ENCODE data around the gene DUOX1.
A peak's percentile ranks its signal among the peaks of the same experiment; 100 is the strongest.

The DUOX1 gene

GRCh38 chr15:45168751-45169551 is 39.2 kb downstream of the DUOX1 start:
- DNase-seq (ENCODE audit: low read depth in 2 of 2): no peak

DNA sequence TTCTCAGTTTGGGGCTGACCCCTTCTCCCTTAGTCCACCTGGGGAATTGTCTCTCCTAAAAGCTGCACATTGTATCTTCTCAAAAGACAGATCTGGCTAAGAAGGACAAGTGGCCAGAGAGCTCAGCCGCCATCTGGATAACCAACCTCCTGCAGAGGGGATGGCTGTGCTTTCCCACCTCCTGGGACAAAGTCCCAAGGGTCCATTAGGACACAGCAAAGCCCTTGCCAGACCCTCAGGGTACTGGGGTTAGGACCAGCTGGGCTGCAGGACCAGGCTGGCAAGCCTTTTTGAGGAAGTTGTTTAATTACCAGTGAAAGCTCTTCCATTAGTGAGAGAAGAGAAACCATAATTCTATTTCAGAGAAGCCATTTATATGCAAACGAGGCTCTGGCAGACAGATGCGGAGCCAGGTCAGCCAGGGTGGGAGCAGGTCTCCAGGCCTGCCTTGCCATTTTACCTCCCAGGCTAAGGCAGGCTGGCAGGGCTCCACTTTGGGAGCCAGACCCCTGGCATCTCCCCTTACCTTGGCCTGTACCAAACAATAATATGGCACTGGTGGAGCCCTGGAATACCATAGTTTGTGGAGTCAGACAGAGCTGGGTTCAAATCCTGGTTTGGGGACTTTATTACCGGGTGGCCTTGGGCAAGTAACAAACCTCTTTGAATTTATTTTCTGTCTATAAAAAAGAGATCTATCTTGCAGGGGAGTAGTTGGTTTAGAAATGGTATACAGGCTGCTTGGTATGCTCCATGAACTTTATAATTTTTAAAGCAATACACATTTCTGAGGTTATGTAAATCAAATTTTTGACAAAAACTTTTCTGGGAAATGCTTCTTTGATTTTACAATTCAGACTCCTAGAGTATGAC is 40.0 kb downstream of the DUOX1 start:
- no peak for DNase-seq (ENCODE audit: low read depth in 2 of 2)

- DNase-seq (ENCODE audit: low read depth in 2 of 2): no peak
These were observed 42.1 kb downstream of the DUOX1 start for GRCh38 chr15:45171912-45172311.

DNA sequence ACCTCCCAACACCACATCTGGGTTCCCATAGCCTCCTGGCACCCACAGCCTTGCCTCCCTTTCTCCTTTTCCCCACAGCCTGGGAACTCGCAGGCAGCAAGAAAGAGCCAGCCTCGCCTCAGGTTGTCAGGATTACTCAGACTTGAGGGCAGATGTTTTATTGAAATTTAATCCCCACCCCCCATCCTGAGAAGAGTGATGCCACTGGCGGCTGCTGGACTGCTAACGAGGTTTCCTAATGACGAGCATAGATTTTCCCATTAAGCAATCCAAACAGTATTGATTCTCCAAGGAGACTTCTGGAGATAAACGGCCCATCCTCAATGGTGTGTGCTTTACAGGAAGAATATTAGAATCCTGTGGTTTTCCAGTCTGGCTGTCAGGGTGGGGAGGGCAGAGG is 44.3 kb downstream of the DUOX1 start:
- DNase-seq (ENCODE audit: low read depth in 2 of 2): no peak

- no peak for DNase-seq (ENCODE audit: low read depth in 2 of 2)
These were observed 44.8 kb downstream of the DUOX1 start for GRCh38 chr15:45174577-45174976.

DNA sequence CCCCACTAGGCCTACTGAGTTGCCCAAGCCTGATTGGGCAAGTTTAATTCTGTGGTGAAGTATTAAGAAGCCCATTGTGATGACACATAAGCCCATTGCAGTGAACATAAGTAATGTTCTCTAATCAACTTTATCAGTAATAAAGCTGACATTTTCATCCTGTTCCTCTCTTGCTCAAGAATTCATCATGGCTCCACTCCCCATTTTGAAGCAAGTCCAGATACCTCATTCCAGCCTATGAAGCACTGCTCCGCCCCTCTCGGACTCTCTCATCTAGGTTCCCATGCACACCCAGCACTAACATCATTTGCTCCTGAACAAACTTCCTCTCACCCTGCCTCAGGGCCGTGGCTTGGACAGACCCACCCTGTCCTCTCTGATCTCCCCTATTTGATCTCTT is 47.5 kb downstream of the DUOX1 start:
- no peak for DNase-seq (ENCODE audit: low read depth in 2 of 2)

GRCh38 chr15:45179221-45179985 is 49.6 kb downstream of the DUOX1 start:
- peak; percentile 47 for DNase-seq (ENCODE audit: low read depth in 2 of 2)

DNA sequence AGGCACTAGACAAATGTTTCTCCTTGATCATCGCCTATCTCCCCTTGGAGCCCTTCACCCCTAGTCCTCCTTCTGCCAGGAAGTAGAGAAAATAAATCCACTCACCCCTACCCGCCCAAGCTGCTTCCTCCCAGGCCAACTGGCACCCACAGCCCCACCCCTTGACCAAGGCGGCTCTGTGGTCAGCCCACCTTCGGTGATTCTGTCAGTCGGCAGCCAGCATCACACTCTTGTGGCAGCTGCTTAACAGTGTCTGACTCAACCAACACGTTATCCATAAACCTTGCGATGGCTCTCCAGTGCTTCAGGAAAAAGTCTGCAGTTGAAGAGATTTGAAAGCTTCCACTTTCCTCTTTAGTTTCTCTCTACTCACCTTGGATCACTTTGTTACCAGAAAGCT is 50.4 kb downstream of the DUOX1 start:
- DNase-seq (ENCODE audit: low read depth in 2 of 2): no peak

- no peak for DNase-seq (ENCODE audit: low read depth in 2 of 2)
These were observed 51.0 kb downstream of the DUOX1 start for GRCh38 chr15:45180648-45181436.

DNA sequence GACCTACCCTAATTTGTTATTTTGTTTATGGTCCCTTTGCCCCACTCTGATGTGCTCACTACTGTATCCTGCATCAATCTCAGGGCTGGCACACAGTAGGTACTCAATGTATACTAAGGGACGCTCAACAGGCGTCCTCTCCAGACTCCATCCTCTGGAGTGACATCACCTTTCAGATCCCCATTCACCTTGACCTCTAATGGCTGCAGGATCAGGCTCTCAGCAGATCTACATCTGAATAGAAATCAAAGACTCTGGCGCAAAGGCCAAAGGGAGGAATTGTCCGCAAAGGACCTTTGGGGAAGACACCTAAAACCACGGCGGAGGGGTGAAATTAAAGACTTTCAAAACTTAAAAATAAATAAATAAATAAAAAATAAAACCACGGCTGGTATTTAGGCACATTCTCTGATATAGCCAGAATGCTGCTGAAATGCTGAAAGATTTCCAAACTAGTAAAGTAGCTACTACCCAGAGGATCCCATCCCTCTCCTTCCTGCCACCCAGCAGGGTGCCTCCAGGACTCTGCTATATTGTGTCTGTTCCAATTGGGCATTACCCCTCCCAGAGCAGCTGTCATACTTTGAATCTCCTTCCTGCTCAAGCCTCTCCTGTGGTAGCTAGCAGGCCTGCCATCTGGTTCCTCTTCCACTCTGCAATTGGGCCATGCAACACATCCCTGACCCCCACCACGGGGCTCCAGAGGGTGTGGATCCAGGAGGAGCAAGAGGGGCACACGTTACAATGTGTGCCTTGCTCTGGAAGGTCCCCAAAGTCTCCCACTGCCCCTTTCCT is 51.9 kb downstream of the DUOX1 start:
- DNase-seq (ENCODE audit: low read depth in 2 of 2): no peak

DNA sequence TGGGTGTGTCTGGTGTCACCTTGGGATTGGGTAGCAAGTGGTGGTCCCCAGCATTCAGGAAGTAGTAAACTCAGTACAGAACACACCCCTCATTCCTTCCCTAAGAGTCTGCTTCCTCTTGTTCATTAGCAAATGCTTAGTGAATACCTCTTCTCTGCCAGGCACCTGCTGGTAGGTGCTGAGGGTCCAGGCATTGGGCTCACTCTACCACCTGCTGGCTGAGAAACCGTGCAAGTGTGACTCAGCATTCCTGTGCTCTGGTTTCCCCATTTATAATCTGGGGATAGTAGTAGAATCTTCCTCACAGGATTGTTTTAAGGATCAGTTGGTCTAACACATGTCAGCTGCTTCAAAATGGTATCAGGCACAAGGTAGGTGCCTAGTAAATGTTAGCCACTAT is 53.2 kb downstream of the DUOX1 start:
- DNase-seq (ENCODE audit: low read depth in 2 of 2): no peak

DNA sequence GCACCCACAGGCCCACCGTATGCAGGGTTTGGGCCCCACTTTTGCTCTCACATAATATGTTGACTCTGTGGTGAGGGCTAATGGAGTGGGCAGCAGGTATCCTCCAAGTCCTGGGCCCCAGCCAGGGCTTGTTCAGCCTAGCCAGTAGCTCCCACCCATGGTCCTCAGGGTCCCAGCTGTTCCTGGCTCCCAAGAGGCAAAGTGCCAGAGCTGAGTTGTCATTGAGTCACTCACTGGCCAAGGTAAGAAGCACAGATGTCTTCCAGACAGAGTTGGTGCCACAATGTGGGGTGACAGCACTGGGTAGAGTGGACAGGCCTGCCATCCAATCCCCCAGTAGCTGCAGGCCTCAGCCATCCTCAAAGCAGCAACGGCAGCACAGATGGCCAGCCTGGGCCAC is 53.7 kb downstream of the DUOX1 start:
- no peak for DNase-seq (ENCODE audit: low read depth in 2 of 2)

GRCh38 chr15:45184562-45185041 is 54.8 kb downstream of the DUOX1 start:
- DNase-seq (ENCODE audit: low read depth in 2 of 2): no peak

DNA sequence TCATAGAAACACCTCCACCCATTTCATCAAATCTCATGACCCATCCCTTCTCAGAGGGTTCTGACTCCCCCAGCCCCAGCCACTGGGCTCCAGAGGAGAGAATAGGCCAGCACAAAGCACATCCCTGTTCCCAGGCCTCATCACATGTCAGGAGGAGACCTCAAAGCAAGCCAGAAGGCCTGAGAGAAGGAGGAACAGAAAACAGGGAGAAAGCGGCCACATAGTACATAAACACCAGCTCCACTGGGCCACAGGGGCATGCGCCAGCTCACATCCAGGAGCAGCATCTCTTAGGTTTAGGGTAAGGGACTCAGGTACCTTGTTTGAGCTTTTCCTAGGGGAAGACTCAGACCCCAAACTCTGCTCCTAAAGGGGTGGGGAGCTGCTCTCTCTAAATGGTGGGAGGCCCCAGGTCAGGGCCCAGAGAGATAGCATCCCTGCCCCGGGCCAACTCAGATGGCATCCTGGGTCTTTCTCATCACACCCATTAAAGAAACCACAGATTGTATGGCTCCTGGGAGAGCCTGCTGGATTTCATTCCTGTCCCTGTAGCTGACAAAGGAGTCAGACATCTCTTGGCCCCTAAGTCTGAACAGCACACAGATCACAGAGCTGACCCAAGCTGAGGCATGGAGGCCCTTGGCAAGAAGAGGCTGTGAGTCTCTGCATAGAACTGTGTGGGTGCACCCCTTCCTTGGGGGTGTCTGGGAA is 55.4 kb downstream of the DUOX1 start:
- DNase-seq (ENCODE audit: low read depth in 2 of 2): no peak

- DNase-seq (ENCODE audit: low read depth in 2 of 2): no peak
These were observed 56.3 kb downstream of the DUOX1 start for GRCh38 chr15:45185903-45186770.

GRCh38 chr15:45186771-45187577 is 57.2 kb downstream of the DUOX1 start:
- no peak for DNase-seq (ENCODE audit: low read depth in 2 of 2)

DNA sequence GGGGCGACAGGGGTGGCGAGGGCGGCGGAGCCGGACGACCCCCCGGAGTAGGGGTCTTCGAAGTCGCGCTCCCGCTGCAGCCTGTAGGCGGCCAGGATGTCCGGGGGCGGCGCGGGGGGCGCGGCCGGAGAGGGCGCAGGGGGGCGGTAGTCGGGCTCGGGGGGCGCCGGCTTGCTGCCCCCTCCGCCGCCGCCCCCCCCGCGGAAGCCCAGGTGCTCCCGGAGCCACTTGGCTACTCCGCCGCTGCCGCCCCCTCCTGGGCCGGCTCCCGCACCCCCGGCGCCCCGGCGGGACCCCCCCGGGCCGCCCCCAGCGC is 57.7 kb downstream of the DUOX1 start:
- no peak for DNase-seq (ENCODE audit: low read depth in 2 of 2)

Measured in stimulated activated CD4-positive, alpha-beta T cell treated with anti-CD3 and anti-CD28 coated beads, Interleukin-1b, Interleukin-23, amount 100 ng/mL, for 4 hours (primary cell).